SH-SY5Y (cell line): ENCODE results near the gene HOXC11.

Experiments
- GATA2 ChIP-seq: IDR thresholded peaks from 2 replicates; pipeline ENCODE4 v1.6.1; 2011; ENCODE audit warnings: mild to moderate bottlenecking, low read depth, low read length
- GATA3 ChIP-seq: IDR thresholded peaks from 2 replicates; pipeline ENCODE4 v1.6.1; 2011; ENCODE audit warnings: low read depth, mild to moderate bottlenecking, low read length, moderate library complexity

DNA sequence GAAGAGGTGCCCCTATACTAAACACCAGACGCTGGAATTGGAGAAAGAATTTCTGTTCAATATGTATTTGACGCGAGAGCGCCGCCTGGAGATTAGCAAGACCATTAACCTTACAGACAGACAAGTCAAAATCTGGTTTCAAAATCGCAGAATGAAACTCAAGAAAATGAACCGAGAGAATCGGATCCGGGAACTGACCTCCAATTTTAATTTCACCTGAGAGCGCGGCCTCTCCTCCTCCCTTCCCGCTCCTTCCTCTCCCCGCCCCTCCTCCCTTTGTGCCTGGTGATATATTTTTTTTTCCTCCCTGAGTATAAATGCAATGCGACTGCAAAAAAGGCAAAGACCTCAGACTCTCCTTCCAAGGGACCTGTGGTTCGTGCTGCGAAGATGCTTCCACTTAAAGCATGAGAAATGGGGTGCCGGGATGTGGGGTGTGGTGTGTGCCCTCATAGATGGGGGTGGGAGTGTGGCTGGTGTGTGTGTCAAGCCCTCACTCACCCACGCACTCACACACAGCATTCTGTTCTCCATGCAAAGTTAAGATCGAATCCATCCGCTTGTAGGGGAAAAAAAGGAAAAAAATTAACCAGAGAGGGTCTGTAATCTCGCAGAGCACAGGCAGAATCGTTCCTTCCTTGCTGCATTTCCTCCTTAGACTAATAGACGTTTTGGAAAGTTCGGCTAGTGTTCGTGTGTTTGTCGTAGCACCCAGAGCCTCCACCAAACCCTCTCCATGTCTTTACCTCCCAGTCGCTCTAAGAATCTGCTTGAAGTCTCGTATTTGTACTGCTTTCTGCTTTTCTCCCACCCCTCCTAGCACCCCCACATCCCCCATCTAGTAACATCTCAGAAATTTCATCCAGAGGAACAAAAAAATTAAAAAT lies 16.5 kb downstream of the HOXC11 start:
- TF ChIP-seq GATA2 = no peak
- no peak for TF ChIP-seq GATA3
